ENCODE data around the gene CKMT2.

- TF ChIP-seq, protein P1, sequence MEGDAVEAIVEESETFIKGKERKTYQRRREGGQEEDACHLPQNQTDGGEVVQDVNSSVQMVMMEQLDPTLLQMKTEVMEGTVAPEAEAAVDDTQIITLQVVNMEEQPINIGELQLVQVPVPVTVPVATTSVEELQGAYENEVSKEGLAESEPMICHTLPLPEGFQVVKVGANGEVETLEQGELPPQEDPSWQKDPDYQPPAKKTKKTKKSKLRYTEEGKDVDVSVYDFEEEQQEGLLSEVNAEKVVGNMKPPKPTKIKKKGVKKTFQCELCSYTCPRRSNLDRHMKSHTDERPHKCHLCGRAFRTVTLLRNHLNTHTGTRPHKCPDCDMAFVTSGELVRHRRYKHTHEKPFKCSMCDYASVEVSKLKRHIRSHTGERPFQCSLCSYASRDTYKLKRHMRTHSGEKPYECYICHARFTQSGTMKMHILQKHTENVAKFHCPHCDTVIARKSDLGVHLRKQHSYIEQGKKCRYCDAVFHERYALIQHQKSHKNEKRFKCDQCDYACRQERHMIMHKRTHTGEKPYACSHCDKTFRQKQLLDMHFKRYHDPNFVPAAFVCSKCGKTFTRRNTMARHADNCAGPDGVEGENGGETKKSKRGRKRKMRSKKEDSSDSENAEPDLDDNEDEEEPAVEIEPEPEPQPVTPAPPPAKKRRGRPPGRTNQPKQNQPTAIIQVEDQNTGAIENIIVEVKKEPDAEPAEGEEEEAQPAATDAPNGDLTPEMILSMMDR (IDR thresholded peaks at IDR 0.05), result no peak
- TF ChIP-seq SIN3A (IDR thresholded peaks at IDR 0.05; ENCODE audit: borderline replicate concordance, insufficient read depth, low read depth, low read length) (no peak), POLR2AphosphoS5 (IDR thresholded peaks at IDR 0.05; ENCODE audit: low read depth, low read length) (no peak)
- TF ChIP-seq, protein P2, sequence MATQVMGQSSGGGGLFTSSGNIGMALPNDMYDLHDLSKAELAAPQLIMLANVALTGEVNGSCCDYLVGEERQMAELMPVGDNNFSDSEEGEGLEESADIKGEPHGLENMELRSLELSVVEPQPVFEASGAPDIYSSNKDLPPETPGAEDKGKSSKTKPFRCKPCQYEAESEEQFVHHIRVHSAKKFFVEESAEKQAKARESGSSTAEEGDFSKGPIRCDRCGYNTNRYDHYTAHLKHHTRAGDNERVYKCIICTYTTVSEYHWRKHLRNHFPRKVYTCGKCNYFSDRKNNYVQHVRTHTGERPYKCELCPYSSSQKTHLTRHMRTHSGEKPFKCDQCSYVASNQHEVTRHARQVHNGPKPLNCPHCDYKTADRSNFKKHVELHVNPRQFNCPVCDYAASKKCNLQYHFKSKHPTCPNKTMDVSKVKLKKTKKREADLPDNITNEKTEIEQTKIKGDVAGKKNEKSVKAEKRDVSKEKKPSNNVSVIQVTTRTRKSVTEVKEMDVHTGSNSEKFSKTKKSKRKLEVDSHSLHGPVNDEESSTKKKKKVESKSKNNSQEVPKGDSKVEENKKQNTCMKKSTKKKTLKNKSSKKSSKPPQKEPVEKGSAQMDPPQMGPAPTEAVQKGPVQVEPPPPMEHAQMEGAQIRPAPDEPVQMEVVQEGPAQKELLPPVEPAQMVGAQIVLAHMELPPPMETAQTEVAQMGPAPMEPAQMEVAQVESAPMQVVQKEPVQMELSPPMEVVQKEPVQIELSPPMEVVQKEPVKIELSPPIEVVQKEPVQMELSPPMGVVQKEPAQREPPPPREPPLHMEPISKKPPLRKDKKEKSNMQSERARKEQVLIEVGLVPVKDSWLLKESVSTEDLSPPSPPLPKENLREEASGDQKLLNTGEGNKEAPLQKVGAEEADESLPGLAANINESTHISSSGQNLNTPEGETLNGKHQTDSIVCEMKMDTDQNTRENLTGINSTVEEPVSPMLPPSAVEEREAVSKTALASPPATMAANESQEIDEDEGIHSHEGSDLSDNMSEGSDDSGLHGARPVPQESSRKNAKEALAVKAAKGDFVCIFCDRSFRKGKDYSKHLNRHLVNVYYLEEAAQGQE (IDR thresholded peaks at IDR 0.05; ENCODE audit: insufficient read depth in 1 of 2, low read depth in 2 of 2, low read length in 1 of 2), result no peak
Measured at GRCh38 chr5:81246697-81247096, 13.6 kb downstream of the CKMT2 start.
